Measurements from ENCODE around the gene SLC41A3.
"Not testable (repeated sequence)": the region's sequence is repeated elsewhere in the genome, so short reads cannot be mapped to it uniquely, and the experiment has no call there.

Gene SLC41A3

GRCh38 chr3:126040386-126040785 lies 43.5 kb downstream of the SLC41A3 start (continued):
- TF ChIP-seq, protein P1, sequence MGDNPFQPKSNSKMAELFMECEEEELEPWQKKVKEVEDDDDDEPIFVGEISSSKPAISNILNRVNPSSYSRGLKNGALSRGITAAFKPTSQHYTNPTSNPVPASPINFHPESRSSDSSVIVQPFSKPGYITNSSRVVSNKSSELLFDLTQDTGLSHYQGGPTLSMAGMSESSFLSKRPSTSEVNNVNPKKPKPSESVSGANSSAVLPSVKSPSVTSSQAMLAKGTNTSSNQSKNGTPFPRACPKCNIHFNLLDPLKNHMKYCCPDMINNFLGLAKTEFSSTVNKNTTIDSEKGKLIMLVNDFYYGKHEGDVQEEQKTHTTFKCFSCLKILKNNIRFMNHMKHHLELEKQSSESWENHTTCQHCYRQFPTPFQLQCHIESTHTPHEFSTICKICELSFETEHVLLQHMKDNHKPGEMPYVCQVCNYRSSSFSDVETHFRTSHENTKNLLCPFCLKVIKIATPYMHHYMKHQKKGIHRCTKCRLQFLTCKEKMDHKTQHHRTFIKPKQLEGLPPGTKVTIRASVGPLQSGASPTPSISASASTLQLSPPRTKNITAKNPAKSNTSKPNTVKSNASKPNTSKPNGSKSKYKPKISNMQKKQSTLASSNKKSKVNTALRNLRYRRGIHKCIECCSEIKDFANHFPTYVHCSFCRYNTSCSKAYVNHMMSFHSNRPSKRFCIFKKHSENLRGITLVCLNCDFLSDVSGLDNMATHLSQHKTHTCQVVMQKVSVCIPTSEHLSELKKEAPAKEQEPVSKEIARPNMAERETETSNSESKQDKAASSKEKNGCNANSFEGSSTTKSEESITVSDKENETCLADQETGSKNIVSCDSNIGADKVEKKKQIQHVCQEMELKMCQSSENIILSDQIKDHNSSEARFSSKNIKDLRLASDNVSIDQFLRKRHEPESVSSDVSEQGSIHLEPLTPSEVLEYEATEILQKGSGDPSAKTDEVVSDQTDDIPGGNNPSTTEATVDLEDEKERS (tag by site-specific recombination; IDR thresholded peaks at IDR 0.05), result no peak
- TF ChIP-seq ZSCAN16 (tag by site-specific recombination; IDR thresholded peaks at IDR 0.05) (no peak), ZSCAN5A (tag by site-specific recombination; IDR thresholded peaks at IDR 0.05) (no peak), ZNF416 (tag by site-specific recombination; IDR thresholded peaks at IDR 0.05) (no peak)

DNA sequence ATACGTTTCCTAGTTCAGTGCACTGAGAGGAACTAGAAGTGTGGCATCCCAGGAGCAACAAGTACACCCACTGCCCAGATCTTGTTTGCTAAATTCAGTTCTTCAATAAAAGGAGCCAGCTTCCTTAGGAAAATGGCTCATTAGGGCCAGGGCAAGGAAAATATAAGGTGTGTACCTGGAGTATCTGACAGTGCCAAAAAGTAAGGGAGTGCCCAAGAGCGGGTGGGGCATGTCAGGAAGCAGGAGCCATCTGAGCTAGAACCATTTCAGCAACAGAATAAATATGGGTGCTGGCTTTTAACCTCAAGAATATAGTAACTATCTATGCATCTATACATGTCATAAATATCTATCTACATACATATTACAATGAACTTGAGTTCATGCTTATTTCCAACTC lies 44.1 kb downstream of the SLC41A3 start:
- CTCF ChIA-PET, result no interaction called here

GRCh38 chr3:126038791-126039190 lies 45.1 kb downstream of the SLC41A3 start:
- H3K4me1 ChIP-seq (ENCODE audit: control insufficient read depth, insufficient read depth, low read length); CTCF ChIA-PET; H3K9me3 ChIP-seq (ENCODE audit: control insufficient read depth, insufficient read depth, low read depth, low read length); H3K27ac ChIP-seq (ENCODE audit: extremely low read depth, low read depth, low read length); H3K4me3 ChIP-seq (ENCODE audit: low read depth, low read length); POLR2A ChIA-PET: not testable (repeated sequence)
- peaks cover 0 to 11% of the 10 kb centered on the region in 2 experiments; a peak in 1 of 3 replicates for H3K36me3 ChIP-seq (ENCODE audit: control insufficient read depth in 2 of 2, insufficient read depth in 1 of 2, low read length in 2 of 2)

More for the DNA sequence above, 44.1 kb downstream of the SLC41A3 start:
- Histone ChIP-seq H3K27ac (ENCODE audit: extremely low read depth, low read depth, low read length) (no peak overlapping the region), H3K36me3 (ENCODE audit: control insufficient read depth in 2 of 2, insufficient read depth in 1 of 2, low read length in 2 of 2) (peaks cover 0 to 10% of the 10 kb centered on the region in 2 experiments; a peak in 1 of 3 replicates), H3K9me3 (ENCODE audit: control insufficient read depth, insufficient read depth, low read depth, low read length) (no peaks in the 10 kb centered on the region), H3K4me3 (ENCODE audit: low read depth, low read length) (no peak overlapping the region), H3K4me1 (ENCODE audit: control insufficient read depth, insufficient read depth, low read length) (no peaks in the 10 kb centered on the region)
- POLR2A ChIA-PET, result no interaction called here
- TF ChIP-seq ZNF623 (tag by site-specific recombination; IDR thresholded peaks at IDR 0.05) (no peak), ZNF157 (tag by site-specific recombination; IDR thresholded peaks at IDR 0.05) (no peak), ZNF707 (tag by site-specific recombination; IDR thresholded peaks at IDR 0.05) (no peak), BCL11B (tag by site-specific recombination; IDR thresholded peaks at IDR 0.05; ENCODE audit: low read depth) (no peak), ZNF202 (tag by site-specific recombination; IDR thresholded peaks at IDR 0.05; ENCODE audit: borderline replicate concordance) (no peak), ZBTB11 (tag by site-specific recombination; conservative IDR thresholded peaks at IDR 0.05; ENCODE audit: low read depth) (no peak), ZNF624 (tag by site-specific recombination; IDR thresholded peaks at IDR 0.05) (no peak), ZXDB (tag by site-specific recombination; IDR thresholded peaks at IDR 0.05) (no peak), ZNF555 (tag by site-specific recombination; conservative IDR thresholded peaks at IDR 0.05) (no peak), ZNF544 (tag by site-specific recombination; IDR thresholded peaks at IDR 0.05) (no peak), ZFP41 (tag by site-specific recombination; IDR thresholded peaks at IDR 0.05; ENCODE audit: borderline replicate concordance) (no peak), ZNF610 (tag by site-specific recombination; IDR thresholded peaks at IDR 0.05; ENCODE audit: borderline replicate concordance) (no peak), SP3 (tag by site-specific recombination; IDR thresholded peaks at IDR 0.05) (no peak), ZSCAN30 (tag by site-specific recombination; IDR thresholded peaks at IDR 0.05) (no peak)
- TF ChIP-seq, protein P2, sequence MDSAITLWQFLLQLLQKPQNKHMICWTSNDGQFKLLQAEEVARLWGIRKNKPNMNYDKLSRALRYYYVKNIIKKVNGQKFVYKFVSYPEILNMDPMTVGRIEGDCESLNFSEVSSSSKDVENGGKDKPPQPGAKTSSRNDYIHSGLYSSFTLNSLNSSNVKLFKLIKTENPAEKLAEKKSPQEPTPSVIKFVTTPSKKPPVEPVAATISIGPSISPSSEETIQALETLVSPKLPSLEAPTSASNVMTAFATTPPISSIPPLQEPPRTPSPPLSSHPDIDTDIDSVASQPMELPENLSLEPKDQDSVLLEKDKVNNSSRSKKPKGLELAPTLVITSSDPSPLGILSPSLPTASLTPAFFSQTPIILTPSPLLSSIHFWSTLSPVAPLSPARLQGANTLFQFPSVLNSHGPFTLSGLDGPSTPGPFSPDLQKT (IDR thresholded peaks at IDR 0.05; ENCODE audit: borderline replicate concordance, low read depth, low read length), result no peak

Measured in HEK293 (cell line).